ENCODE data around the gene SUPT3H. TPM values are rescaled to one million over a fixed set of nuclear protein-coding genes. Genes with fewer than 3 reads are reported as not detected.
"Not testable (repeated sequence)": the region's sequence is repeated elsewhere in the genome, so short reads cannot be mapped to it uniquely, and the experiment has no call there.

The SUPT3H gene
- polyA plus RNA-seq, 1 experiment, result 8.7 TPM

DNA sequence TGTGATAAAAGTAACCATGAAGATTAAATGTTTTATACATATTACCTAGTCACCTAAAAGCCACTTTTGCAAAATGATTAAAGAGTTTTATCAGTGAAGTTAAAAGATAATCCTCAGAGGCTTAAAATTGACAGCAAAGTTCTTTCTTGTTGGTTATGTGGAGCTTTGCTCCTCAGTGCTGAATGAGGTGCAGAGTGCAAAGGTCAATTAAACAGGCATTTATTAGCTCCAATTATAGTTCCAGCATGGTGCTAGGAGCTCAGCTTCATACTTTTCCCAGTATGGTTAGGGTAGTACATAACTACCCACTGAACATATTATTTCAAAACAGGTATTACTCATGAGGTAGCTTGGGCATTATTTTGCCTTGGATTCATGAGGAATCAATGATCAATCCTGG lies 463.6 kb downstream of the SUPT3H start:
- H3K27ac ChIP-seq (ENCODE audit: low read depth, low read length), result no peak overlapping the region
- H3K27me3 ChIP-seq (ENCODE audit: control insufficient read depth, insufficient read depth, low read length), result no peaks in the 10 kb centered on the region
- CTCF ChIA-PET, result no interaction called here
- TF ChIP-seq, protein P1, sequence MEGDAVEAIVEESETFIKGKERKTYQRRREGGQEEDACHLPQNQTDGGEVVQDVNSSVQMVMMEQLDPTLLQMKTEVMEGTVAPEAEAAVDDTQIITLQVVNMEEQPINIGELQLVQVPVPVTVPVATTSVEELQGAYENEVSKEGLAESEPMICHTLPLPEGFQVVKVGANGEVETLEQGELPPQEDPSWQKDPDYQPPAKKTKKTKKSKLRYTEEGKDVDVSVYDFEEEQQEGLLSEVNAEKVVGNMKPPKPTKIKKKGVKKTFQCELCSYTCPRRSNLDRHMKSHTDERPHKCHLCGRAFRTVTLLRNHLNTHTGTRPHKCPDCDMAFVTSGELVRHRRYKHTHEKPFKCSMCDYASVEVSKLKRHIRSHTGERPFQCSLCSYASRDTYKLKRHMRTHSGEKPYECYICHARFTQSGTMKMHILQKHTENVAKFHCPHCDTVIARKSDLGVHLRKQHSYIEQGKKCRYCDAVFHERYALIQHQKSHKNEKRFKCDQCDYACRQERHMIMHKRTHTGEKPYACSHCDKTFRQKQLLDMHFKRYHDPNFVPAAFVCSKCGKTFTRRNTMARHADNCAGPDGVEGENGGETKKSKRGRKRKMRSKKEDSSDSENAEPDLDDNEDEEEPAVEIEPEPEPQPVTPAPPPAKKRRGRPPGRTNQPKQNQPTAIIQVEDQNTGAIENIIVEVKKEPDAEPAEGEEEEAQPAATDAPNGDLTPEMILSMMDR (IDR thresholded peaks at IDR 0.05; ENCODE audit: low read depth, low read length), result no peak
- POLR2A ChIA-PET, result no interaction called here
- no peak for DNase-seq (ENCODE audit: low read depth, low spot score)
- no peak overlapping the region for H3K4me3 ChIP-seq (ENCODE audit: low read depth, low read length)
- no peaks in the 10 kb centered on the region for H3K9me3 ChIP-seq (ENCODE audit: control insufficient read depth, insufficient read depth, low read length)

DNA sequence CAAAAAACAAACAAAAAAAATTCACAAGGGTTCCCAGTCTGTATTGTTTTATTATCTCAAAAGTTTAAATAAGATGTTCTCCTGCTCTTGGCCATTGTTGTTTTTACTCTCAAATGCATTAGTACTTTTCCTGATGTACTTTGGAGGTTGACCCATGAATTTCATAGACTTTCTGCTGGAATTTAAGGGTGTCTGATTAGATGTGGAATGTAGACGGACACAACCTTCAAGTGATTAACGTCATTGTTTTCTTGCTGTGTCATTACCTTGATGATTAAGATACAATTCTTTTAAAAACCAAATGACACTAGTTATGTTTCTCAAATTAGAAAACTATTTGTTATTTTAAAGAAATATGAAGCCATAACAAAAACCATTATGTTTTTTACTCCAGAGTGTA lies 471.0 kb downstream of the SUPT3H start:
- H3K4me3 ChIP-seq (ENCODE audit: low read depth, low read length), result no peak overlapping the region
- POLR2A ChIA-PET, result no interaction called here
- CTCF ChIA-PET, result no interaction called here
- no peak overlapping the region for H3K27ac ChIP-seq (ENCODE audit: low read depth, low read length)
- H3K9me3 ChIP-seq (ENCODE audit: control insufficient read depth, insufficient read depth, low read length), result no peaks in the 10 kb centered on the region
- H3K27me3 ChIP-seq (ENCODE audit: control insufficient read depth, insufficient read depth, low read length), result no peaks in the 10 kb centered on the region
- TF ChIP-seq, protein P1 (IDR thresholded peaks at IDR 0.05; ENCODE audit: low read depth, low read length), result no peak
- DNase-seq (ENCODE audit: low read depth, low spot score), result no peak

DNA sequence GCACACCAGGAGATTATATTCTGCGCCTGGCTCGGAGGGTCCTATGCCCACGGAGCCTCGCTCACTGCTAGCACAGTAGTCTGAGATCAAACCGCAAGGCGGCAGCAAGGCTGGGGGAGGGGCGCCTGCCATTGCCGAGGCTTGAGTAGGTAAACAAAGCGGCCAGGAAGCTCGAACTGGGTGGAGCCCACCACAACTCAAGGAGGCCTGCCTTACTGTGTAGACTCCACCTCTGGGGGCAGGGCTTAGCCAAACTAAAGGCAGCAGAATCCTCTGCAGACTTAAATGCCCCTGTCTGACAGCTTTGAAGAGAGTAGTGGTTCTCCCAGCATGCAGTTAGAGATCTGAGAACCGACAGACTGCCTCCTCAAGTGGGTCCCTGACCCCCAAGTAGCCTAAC lies 477.4 kb downstream of the SUPT3H start:
- H3K27ac ChIP-seq (ENCODE audit: low read depth, low read length); CTCF ChIA-PET; H3K4me3 ChIP-seq (ENCODE audit: low read depth, low read length); H3K27me3 ChIP-seq (ENCODE audit: control insufficient read depth, insufficient read depth, low read length); H3K9me3 ChIP-seq (ENCODE audit: control insufficient read depth, insufficient read depth, low read length); POLR2A ChIA-PET; DNase-seq (ENCODE audit: low read depth, low spot score): not testable (repeated sequence)

DNA sequence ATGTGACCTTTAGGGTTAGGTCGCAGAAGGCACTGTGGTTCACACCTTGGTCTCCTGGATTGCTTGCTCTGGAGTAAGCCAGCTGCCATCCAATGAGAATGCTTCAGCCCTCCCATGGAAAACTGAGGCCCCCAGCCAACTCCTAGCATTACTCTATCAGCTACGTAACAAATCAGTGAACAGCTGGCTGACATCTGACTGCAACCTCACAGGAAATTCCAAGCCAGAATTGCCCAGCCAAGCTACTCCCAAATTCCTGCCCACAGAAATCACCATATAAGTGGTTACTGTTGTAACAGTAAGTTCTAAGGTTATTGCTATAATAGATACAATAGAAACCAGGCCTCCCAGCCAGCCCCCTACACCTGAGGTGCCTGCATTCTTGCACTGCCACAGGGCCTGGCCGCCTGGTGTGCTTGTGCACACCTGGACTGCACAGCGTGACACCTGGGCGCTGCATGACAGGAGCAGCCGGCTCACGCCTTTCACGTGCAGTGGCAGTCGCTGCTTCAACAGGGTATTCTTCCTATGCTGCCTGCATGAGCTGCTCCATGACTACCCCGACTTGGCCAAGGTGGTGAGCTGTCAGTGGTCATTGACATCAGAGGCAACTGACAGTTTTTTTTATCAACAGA lies 479.3 kb downstream of the SUPT3H start:
- ChIA-PET POLR2A (no interaction called here), CTCF (interaction anchor here (1.0 kb wide), 1 partner anchor 423 kb away, joined by 3 read pairs; no protein-coding TSS in a partner anchor)
- peak; percentile 43 for DNase-seq (ENCODE audit: low read depth, low spot score)
- H3K4me3 ChIP-seq (ENCODE audit: low read depth, low read length), result no peak overlapping the region
- peaks cover 5% of the 10 kb centered on the region; the same call in 1 of the 2 replicates for H3K9me3 ChIP-seq (ENCODE audit: control insufficient read depth, insufficient read depth, low read length)
- H3K27ac ChIP-seq (ENCODE audit: low read depth, low read length), result peak overlapping the region; percentile 57
- no peaks in the 10 kb centered on the region for H3K27me3 ChIP-seq (ENCODE audit: control insufficient read depth, insufficient read depth, low read length)
- TF ChIP-seq, protein P1 (IDR thresholded peaks at IDR 0.05; ENCODE audit: low read depth, low read length), result no peak

DNA sequence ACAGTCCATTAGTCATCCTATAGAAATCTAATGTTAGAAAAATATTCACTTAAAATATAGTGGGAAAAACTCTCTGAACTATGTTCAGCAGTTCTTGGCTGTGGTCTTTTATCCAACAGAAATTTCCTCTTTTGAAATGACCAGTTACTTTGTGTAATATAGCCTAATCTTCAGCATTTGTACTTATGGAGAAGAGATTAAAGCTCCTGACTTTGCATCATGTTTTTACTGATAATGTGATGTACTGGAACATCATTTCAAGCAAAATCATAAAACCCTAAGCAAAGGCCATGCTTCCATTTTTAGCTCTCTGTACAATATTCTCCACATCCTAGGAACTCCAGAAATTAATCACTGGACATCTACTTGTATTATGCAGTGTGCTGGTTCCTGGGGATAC lies 480.4 kb downstream of the SUPT3H start:
- ChIA-PET CTCF (interaction anchor here (1.0 kb wide), 2 partner anchors 241 to 422 kb away, joined by 3 to 4 read pairs; no protein-coding TSS in a partner anchor), POLR2A (no interaction called here)
- no peak overlapping the region for H3K4me3 ChIP-seq (ENCODE audit: low read depth, low read length)
- TF ChIP-seq, protein P1 (IDR thresholded peaks at IDR 0.05; ENCODE audit: low read depth, low read length), result no peak
- no peak overlapping the region for H3K27ac ChIP-seq (ENCODE audit: low read depth, low read length)
- H3K9me3 ChIP-seq (ENCODE audit: control insufficient read depth, insufficient read depth, low read length), result peaks cover 5% of the 10 kb centered on the region; the same call in 1 of the 2 replicates
- DNase-seq (ENCODE audit: low read depth, low spot score), result no peak
- no peaks in the 10 kb centered on the region for H3K27me3 ChIP-seq (ENCODE audit: control insufficient read depth, insufficient read depth, low read length)

Data from AG04450 (cell line).